Skeletal muscle satellite cell (primary cell): Measurements from ENCODE around the gene FNIP2.
"Not testable (repeated sequence)": the region's sequence is repeated elsewhere in the genome, so short reads cannot be mapped to it uniquely, and the experiment has no call there.

ENCODE experiments used
- H3K27me3 ChIP-seq: 2 replicates; pipeline ENCODE4 v1.7.0; 2013; ENCODE audit warnings: low read length; ENCODE audit not compliant: control insufficient read depth, insufficient read depth
- H3K36me3 ChIP-seq: 2 replicates; pipeline ENCODE4 v1.7.0; 2013; ENCODE audit warnings: mild to moderate bottlenecking, control low read depth, low read length; ENCODE audit not compliant: insufficient read depth
- H3K4me1 ChIP-seq: 2 replicates; pipeline ENCODE4 v1.7.0; 2013; ENCODE audit warnings: low read length; ENCODE audit not compliant: control insufficient read depth, insufficient read depth
- H3K4me2 ChIP-seq: 2 replicates; pipeline ENCODE4 v1.7.0; 2013; ENCODE audit warnings: mild to moderate bottlenecking, low read length
- H3K4me3 ChIP-seq: 2 replicates; pipeline ENCODE4 v1.7.0; 2013; ENCODE audit warnings: low read length
- H3K9ac ChIP-seq: 2 replicates; pipeline ENCODE4 v1.7.0; 2013; ENCODE audit warnings: mild to moderate bottlenecking, low read depth, low read length, moderate library complexity
- H3K9me3 ChIP-seq: replicated peaks from 2 replicates; pipeline ENCODE4 v1.7.0; 2013; ENCODE audit warnings: mild to moderate bottlenecking, control low read depth, low read length

The FNIP2 gene

GRCh38 chr4:158869001-158869400, 100.2 kb downstream of the FNIP2 start:
- no peaks in the 10 kb centered on the region for H3K27me3 ChIP-seq
- no peaks in the 10 kb centered on the region for H3K9me3 ChIP-seq
- no peak overlapping the region for H3K4me3 ChIP-seq
- H3K4me2 ChIP-seq = no peak overlapping the region
- H3K9ac ChIP-seq = no peak overlapping the region
- peaks cover 27% of the 10 kb centered on the region for H3K36me3 ChIP-seq
- H3K4me1 ChIP-seq = peaks cover 9% of the 10 kb centered on the region

GRCh38 chr4:158869761-158870160, 100.9 kb downstream of the FNIP2 start:
- no peaks in the 10 kb centered on the region for H3K9me3 ChIP-seq
- peaks cover 27% of the 10 kb centered on the region for H3K36me3 ChIP-seq
- H3K4me1 ChIP-seq = peaks cover 15% of the 10 kb centered on the region
- no peak overlapping the region for H3K9ac ChIP-seq
- no peak overlapping the region for H3K4me2 ChIP-seq
- H3K27me3 ChIP-seq = no peaks in the 10 kb centered on the region
- no peak overlapping the region for H3K4me3 ChIP-seq

- Histone ChIP-seq H3K36me3 (peaks cover 27% of the 10 kb centered on the region), H3K9ac (no peak overlapping the region), H3K4me2 (no peak overlapping the region), H3K4me1 (peaks cover 15% of the 10 kb centered on the region), H3K27me3 (no peaks in the 10 kb centered on the region), H3K4me3 (no peak overlapping the region), H3K9me3 (no peaks in the 10 kb centered on the region)
Measured at GRCh38 chr4:158870282-158870625, 101.4 kb downstream of the FNIP2 start.

- Histone ChIP-seq H3K27me3 (no peaks in the 10 kb centered on the region), H3K4me3 (no peak overlapping the region), H3K4me2 (no peak overlapping the region), H3K9ac (no peak overlapping the region), H3K36me3 (peaks cover 27% of the 10 kb centered on the region), H3K9me3 (no peaks in the 10 kb centered on the region), H3K4me1 (peaks cover 15% of the 10 kb centered on the region)
Measured at GRCh38 chr4:158870626-158871334, 102.0 kb downstream of the FNIP2 start.

GRCh38 chr4:158871335-158871724, 102.5 kb downstream of the FNIP2 start:
- Histone ChIP-seq H3K27me3 (no peaks in the 10 kb centered on the region), H3K9ac (no peak overlapping the region), H3K4me2 (no peak overlapping the region), H3K4me3 (no peak overlapping the region), H3K36me3 (peaks cover 27% of the 10 kb centered on the region), H3K4me1 (peaks cover 15% of the 10 kb centered on the region), H3K9me3 (no peaks in the 10 kb centered on the region)

GRCh38 chr4:158873795-158874401, 105.1 kb downstream of the FNIP2 start:
- H3K9ac ChIP-seq = peak overlapping the region; percentile 18
- no peak overlapping the region for H3K4me3 ChIP-seq
- no peaks in the 10 kb centered on the region for H3K27me3 ChIP-seq
- H3K4me1 ChIP-seq = peaks cover 15% of the 10 kb centered on the region
- no peaks in the 10 kb centered on the region for H3K9me3 ChIP-seq
- H3K4me2 ChIP-seq = peak overlapping the region; percentile 51
- H3K36me3 ChIP-seq = peaks cover 10% of the 10 kb centered on the region

GRCh38 chr4:158875026-158875425, 106.2 kb downstream of the FNIP2 start:
- no peaks in the 10 kb centered on the region for H3K36me3 ChIP-seq

GRCh38 chr4:158875455-158875854, 106.6 kb downstream of the FNIP2 start:
- H3K9ac ChIP-seq = no peak overlapping the region
- H3K4me2 ChIP-seq = no peak overlapping the region
- no peak overlapping the region for H3K4me3 ChIP-seq
- H3K27me3 ChIP-seq = no peaks in the 10 kb centered on the region
- peaks cover 15% of the 10 kb centered on the region for H3K4me1 ChIP-seq
- H3K36me3 ChIP-seq = no peaks in the 10 kb centered on the region
- no peaks in the 10 kb centered on the region for H3K9me3 ChIP-seq

More at GRCh38 chr4:158875026-158875425, 106.2 kb downstream of the FNIP2 start:
- Histone ChIP-seq H3K4me3 (no peak overlapping the region), H3K4me2 (no peak overlapping the region), H3K9me3 (no peaks in the 10 kb centered on the region), H3K27me3 (no peaks in the 10 kb centered on the region), H3K4me1 (peaks cover 15% of the 10 kb centered on the region), H3K9ac (no peak overlapping the region)

GRCh38 chr4:158877069-158877468, 108.2 kb downstream of the FNIP2 start:
- no peaks in the 10 kb centered on the region for H3K36me3 ChIP-seq
- H3K27me3 ChIP-seq = no peaks in the 10 kb centered on the region
- no peak overlapping the region for H3K4me2 ChIP-seq
- peaks cover 15% of the 10 kb centered on the region for H3K4me1 ChIP-seq
- no peaks in the 10 kb centered on the region for H3K9me3 ChIP-seq
- H3K9ac ChIP-seq = no peak overlapping the region
- no peak overlapping the region for H3K4me3 ChIP-seq

- H3K4me2 ChIP-seq, H3K4me3 ChIP-seq, H3K9ac ChIP-seq, H3K9me3 ChIP-seq, H3K36me3 ChIP-seq, H3K4me1 ChIP-seq, H3K27me3 ChIP-seq: not testable (repeated sequence)
Measured at GRCh38 chr4:158882142-158882541, 113.3 kb downstream of the FNIP2 start.

GRCh38 chr4:158884280-158884679, 115.5 kb downstream of the FNIP2 start:
- no peak overlapping the region for H3K9ac ChIP-seq
- no peak overlapping the region for H3K4me2 ChIP-seq
- no peaks in the 10 kb centered on the region for H3K4me1 ChIP-seq
- no peaks in the 10 kb centered on the region for H3K9me3 ChIP-seq
- H3K4me3 ChIP-seq = no peak overlapping the region
- H3K27me3 ChIP-seq = no peaks in the 10 kb centered on the region
- no peaks in the 10 kb centered on the region for H3K36me3 ChIP-seq

GRCh38 chr4:158885564-158885963, 116.7 kb downstream of the FNIP2 start:
- Histone ChIP-seq H3K4me1 (no peaks in the 10 kb centered on the region), H3K9me3 (no peaks in the 10 kb centered on the region), H3K36me3 (no peaks in the 10 kb centered on the region), H3K27me3 (no peaks in the 10 kb centered on the region), H3K9ac (no peak overlapping the region), H3K4me3 (no peak overlapping the region), H3K4me2 (no peak overlapping the region)
